IMR-90 (cell line): Measurements from ENCODE around the gene SCN1B.

Experiments
- CTCF ChIP-seq: conservative IDR thresholded peaks from 2 replicates; pipeline ENCODE4 v1.5.1; 2012; ENCODE audit warnings: mild to moderate bottlenecking, low read depth, low read length, improper control_type of control experiment
- ELK1 ChIP-seq: fragments of 150-350 bp; IDR thresholded peaks from 2 replicates; pipeline ENCODE4 v1.6.1; 2016; ENCODE audit warnings: low read depth, mild to moderate bottlenecking, low read length, moderate library complexity, borderline replicate concordance
- POLR2A ChIP-seq: IDR thresholded peaks from 2 replicates; pipeline ENCODE4 v1.6.1; 2012; ENCODE audit warnings: mild to moderate bottlenecking, low read depth, low read length
- RAD21 ChIP-seq: IDR thresholded peaks from 2 replicates; pipeline ENCODE4 v1.6.1; 2012; ENCODE audit warnings: low read length, improper control_type of control experiment

- TF ChIP-seq POLR2A (no peak), CTCF (no peak), ELK1 (no peak), RAD21 (no peak)
Measured at GRCh38 chr19:35019144-35019543, 11.1 kb upstream of the SCN1B start.
